SK-N-SH (cell line): ENCODE measurements around the gene COL5A2. TPM values are rescaled to one million over a fixed set of nuclear protein-coding genes. Genes with fewer than 3 reads are reported as not detected.

Experiments used
- CTCF ChIA-PET: fragments of 300-600, 350-600 bp; formaldehyde crosslinking; extraction: SDS; loops from one replicate; lab custom pipeline; 2021; lab: Yijun Ruan, JAX
- POLR2A ChIA-PET: fragments of 350-600 bp; sonication (Branson Sonifier 250); formaldehyde crosslinking; extraction: SDS; loops from one replicate; lab custom pipeline; 2020; ENCODE audit warnings: antibody characterized with exemption, inconsistent platforms; lab: Yijun Ruan, JAX
- DNase-seq: peaks from one replicate; pipeline ENCODE4 v3.0.0; 2012
- H2AFZ ChIP-seq: fragments of 200-600 bp; sonication (generic); 2 replicates; pipeline ENCODE4 v1.8.1; 2016; ENCODE audit warnings: antibody characterized with exemption, mild to moderate bottlenecking, low read depth
- H3F3A ChIP-seq: fragments of 200-600 bp; sonication (generic); replicated peaks from 2 replicates; pipeline ENCODE3; 2016; ENCODE audit warnings: antibody characterized with exemption, mild to moderate bottlenecking; ENCODE audit not compliant: insufficient read depth
- H3K27ac ChIP-seq, 2 experiments: fragments of 200-500 bp in 1 of 2; fragments of 200-600 bp in 1 of 2; sonication (Bioruptor generic) in 1 of 2; sonication (generic), shearing (Covaris generic) in 1 of 2; 2 replicates each; pipeline versions ENCODE4 v1.5.1 to v1.6.1; 2014 to 2016; ENCODE audit warnings: low read depth in 2 of 2, inconsistent platforms in 1 of 2, low read length in 1 of 2, mild to moderate bottlenecking in 1 of 2, mixed read lengths in 1 of 2
- H3K27me3 ChIP-seq: fragments of 200-600 bp; sonication (generic), shearing (Covaris generic); 2 replicates; pipeline ENCODE4 v1.6.1; 2016; ENCODE audit warnings: mixed run types; ENCODE audit not compliant: insufficient read depth
- H3K36me3 ChIP-seq, 2 experiments: fragments of 200-500 bp in 1 of 2; fragments of 200-600 bp in 1 of 2; sonication (Bioruptor generic) in 1 of 2; sonication (generic) in 1 of 2; replicated peaks in 1 of 2; 2 replicates each; pipeline versions ENCODE3 to v1.5.1; 2014 to 2016; ENCODE audit warnings: low read length in 1 of 2, mild to moderate bottlenecking in 1 of 2; ENCODE audit not compliant: insufficient read depth in 2 of 2, control insufficient read depth in 1 of 2
- H3K4me1 ChIP-seq, 2 experiments: fragments of 200-500 bp in 1 of 2; fragments of 200-600 bp in 1 of 2; sonication (Bioruptor generic) in 1 of 2; sonication (generic), shearing (Covaris generic) in 1 of 2; 2 replicates each; pipeline versions ENCODE4 v1.5.1 to v1.6.1; 2014 to 2016; ENCODE audit warnings: low read depth in 1 of 2, low read length in 1 of 2, mixed run types in 1 of 2; ENCODE audit not compliant: insufficient read depth in 2 of 2, control insufficient read depth in 1 of 2
- H3K4me2 ChIP-seq: fragments of 200-600 bp; sonication (generic), shearing (Covaris generic); 2 replicates; pipeline ENCODE4 v1.6.1; 2017; ENCODE audit warnings: mixed run types
- H3K4me3 ChIP-seq, 2 experiments: fragments of 200-500 bp in 1 of 2; fragments of 200-600 bp in 1 of 2; sonication (Bioruptor generic) in 1 of 2; sonication (generic), shearing (Covaris generic) in 1 of 2; 2 replicates each; pipeline versions ENCODE4 v1.5.1 to v1.8.1; 2014 to 2016; ENCODE audit warnings: low read depth in 2 of 2, inconsistent platforms in 1 of 2, low read length in 1 of 2, mild to moderate bottlenecking in 1 of 2, mixed read lengths in 1 of 2, moderate library complexity in 1 of 2
- H3K79me2 ChIP-seq: fragments of 200-600 bp; sonication (generic); 2 replicates; pipeline ENCODE4 v1.8.1; 2017; ENCODE audit warnings: mild to moderate bottlenecking; ENCODE audit not compliant: insufficient read depth
- H3K9ac ChIP-seq: fragments of 200-600 bp; sonication (generic); 2 replicates; pipeline ENCODE4 v1.6.1; 2017; ENCODE audit warnings: mixed run types
- H3K9me2 ChIP-seq: fragments of 200-600 bp; sonication (generic); 2 replicates; pipeline ENCODE4 v1.6.1; 2017; ENCODE audit warnings: mixed run types
- H3K9me3 ChIP-seq: fragments of 200-600 bp; sonication (generic); 2 replicates; pipeline ENCODE4 v1.6.1; 2017; ENCODE audit warnings: mixed run types, mild to moderate bottlenecking, moderate library complexity
- H4K20me1 ChIP-seq: fragments of 200-600 bp; sonication (generic); 2 replicates; pipeline ENCODE4 v1.6.1; 2017; ENCODE audit warnings: mild to moderate bottlenecking, mixed run types; ENCODE audit not compliant: insufficient read depth
- ELF1 ChIP-seq: IDR thresholded peaks from 2 replicates; pipeline ENCODE4 v1.4.0; 2012
- EP300 ChIP-seq, 2 experiments: IDR thresholded peaks; 2 replicates each; pipeline versions ENCODE4 v1.4.0 to v1.6.1; 2012; ENCODE audit warnings: borderline replicate concordance in 1 of 2, low read depth in 1 of 2, low read length in 1 of 2
- FOXJ3 ChIP-seq: sonication (generic); formaldehyde crosslinking; IDR thresholded peaks from 2 replicates; pipeline ENCODE4 v1.5.1; 2020; ENCODE audit warnings: mild to moderate bottlenecking, missing genetic modification reagents
- FOXM1 ChIP-seq: IDR thresholded peaks from 2 replicates; pipeline ENCODE4 v1.4.0; 2012; ENCODE audit warnings: low read depth, mild to moderate bottlenecking
- GABPA ChIP-seq: IDR thresholded peaks from 2 replicates; pipeline ENCODE4 v1.4.0; 2012; ENCODE audit warnings: low read depth, mild to moderate bottlenecking
- MEF2A ChIP-seq: IDR thresholded peaks from 2 replicates; pipeline ENCODE4 v1.4.0; 2012; ENCODE audit warnings: low read depth, borderline replicate concordance
- MXI1 ChIP-seq: IDR thresholded peaks from 2 replicates; pipeline ENCODE4 v1.6.1; 2012; ENCODE audit warnings: mild to moderate bottlenecking, low read depth, low read length, improper control_type of control experiment
- WGBS: methylation state at CpG from one replicate; pipeline ENCODE4 v1.1.6; 2017; ENCODE audit warnings: low lambda C conversion rate; 5-methylcytosine and 5-hydroxymethylcytosine counted together
- polyA plus RNA-seq, 3 experiments: library from polyadenylated mRNA; depleted of rRNA; stranded (reverse); fragments of >200 nt; gene quantifications; 2 replicates each; pipeline ENCODE4 v1.2.3, GENCODE V29; 2012
- TF ChIP-seq, protein P1 (sequence below): fragments of 150-350 bp; IDR thresholded peaks from 2 replicates; pipeline ENCODE4 v1.6.1; 2017; ENCODE audit warnings: antibody characterized with exemption, low read length, low read depth, borderline replicate concordance
- TF ChIP-seq, protein P2 (sequence below): fragments of 150-350 bp; IDR thresholded peaks from 2 replicates; pipeline ENCODE4 v1.6.1; 2016; ENCODE audit warnings: mild to moderate bottlenecking, low read depth, low read length

COL5A2 gene
- polyA plus RNA-seq, 1 of the 3 experiments (the other 2 are of a cell fraction), result 20.4 TPM

DNA sequence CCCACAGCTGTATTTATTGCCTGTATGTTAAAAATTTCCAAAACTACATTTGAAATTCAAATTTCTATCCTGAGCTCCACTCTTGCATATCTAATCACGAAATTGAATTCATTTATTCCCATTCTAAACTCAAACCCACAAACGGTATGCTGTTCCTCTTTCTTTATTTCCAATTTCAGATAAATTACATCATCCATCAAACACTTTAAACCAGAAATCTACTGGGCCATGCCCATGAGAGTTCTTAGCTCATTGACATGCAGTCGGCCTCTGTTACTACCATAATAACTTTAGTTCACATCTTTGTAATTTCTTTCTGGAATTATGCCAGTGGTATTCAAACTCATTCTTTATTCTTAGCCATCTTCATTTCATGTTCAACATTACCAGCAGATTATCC lies 105.1 kb downstream of the COL5A2 start:
- 98% methylated on average over 3 of the region's 3 CpGs for WGBS
- no peak overlapping the region for H3K9ac ChIP-seq
- peaks cover 0 to 9% of the 10 kb centered on the region in 2 experiments; a peak in 1 of 4 replicates for H3K4me1 ChIP-seq
- H3K4me2 ChIP-seq, result no peak overlapping the region
- no peaks in the 10 kb centered on the region for H3K9me3 ChIP-seq
- no peaks in the 10 kb centered on the region for H3K27me3 ChIP-seq
- ChIA-PET POLR2A (no interaction called here), CTCF (interaction anchor here (1.3 to 1.4 kb wide), 2 partner anchors 15 to 20 kb away, joined by 3 read pairs; no protein-coding TSS in a partner anchor)
- H4K20me1 ChIP-seq, result no peaks in the 10 kb centered on the region
- H3F3A ChIP-seq, result no peaks in the 10 kb centered on the region
- H3K4me3 ChIP-seq, result no peak overlapping the region
- H2AFZ ChIP-seq, result no peak overlapping the region
- H3K9me2 ChIP-seq, result no peaks in the 10 kb centered on the region
- peaks cover 14 to 18% of the 10 kb centered on the region in 2 experiments for H3K36me3 ChIP-seq
- H3K27ac ChIP-seq, result no peak overlapping the region
- TF ChIP-seq MXI1 (no peak), MEF2A (no peak), FOXJ3 (CRISPR knock-in tag) (no peak), FOXM1 (no peak), ELF1 (no peak), EP300 (IDR thresholded peaks at IDR 0.05; ENCODE audit: borderline replicate concordance in 1 of 2, low read depth in 1 of 2, low read length in 1 of 2) (no peak)
- TF ChIP-seq, protein P1, sequence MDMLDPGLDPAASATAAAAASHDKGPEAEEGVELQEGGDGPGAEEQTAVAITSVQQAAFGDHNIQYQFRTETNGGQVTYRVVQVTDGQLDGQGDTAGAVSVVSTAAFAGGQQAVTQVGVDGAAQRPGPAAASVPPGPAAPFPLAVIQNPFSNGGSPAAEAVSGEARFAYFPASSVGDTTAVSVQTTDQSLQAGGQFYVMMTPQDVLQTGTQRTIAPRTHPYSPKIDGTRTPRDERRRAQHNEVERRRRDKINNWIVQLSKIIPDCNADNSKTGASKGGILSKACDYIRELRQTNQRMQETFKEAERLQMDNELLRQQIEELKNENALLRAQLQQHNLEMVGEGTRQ, result no peak
- TF ChIP-seq, protein P2, sequence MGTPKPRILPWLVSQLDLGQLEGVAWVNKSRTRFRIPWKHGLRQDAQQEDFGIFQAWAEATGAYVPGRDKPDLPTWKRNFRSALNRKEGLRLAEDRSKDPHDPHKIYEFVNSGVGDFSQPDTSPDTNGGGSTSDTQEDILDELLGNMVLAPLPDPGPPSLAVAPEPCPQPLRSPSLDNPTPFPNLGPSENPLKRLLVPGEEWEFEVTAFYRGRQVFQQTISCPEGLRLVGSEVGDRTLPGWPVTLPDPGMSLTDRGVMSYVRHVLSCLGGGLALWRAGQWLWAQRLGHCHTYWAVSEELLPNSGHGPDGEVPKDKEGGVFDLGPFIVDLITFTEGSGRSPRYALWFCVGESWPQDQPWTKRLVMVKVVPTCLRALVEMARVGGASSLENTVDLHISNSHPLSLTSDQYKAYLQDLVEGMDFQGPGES, result no peak
- DNase-seq, result no peak
- H3K79me2 ChIP-seq, result no peaks in the 10 kb centered on the region

DNA sequence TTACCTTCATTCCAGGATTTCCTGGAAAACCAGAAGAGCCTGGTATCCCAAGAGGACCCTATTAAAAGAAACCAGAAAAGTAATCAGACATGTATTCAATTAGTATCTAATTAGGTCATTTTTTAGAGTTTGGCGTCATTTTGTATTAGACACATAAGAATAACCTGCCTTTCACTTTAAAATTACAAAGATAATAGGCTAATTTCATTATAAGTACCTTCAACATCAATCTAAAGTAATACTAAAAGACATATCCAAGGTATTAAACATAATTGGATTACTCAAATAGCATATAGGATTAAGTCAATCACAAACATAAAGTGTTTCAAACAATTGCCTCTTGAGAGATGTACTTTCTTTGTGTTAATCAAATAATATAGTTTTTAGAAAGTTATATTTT lies 107.5 kb downstream of the COL5A2 start:
- H2AFZ ChIP-seq, result no peak overlapping the region
- TF ChIP-seq GABPA (no peak), EP300 (IDR thresholded peaks at IDR 0.05; ENCODE audit: borderline replicate concordance in 1 of 2, low read depth in 1 of 2, low read length in 1 of 2) (peak in 1 of 2 experiments; percentile 20; a peak in 1 of 4 replicates)
- no peaks in the 10 kb centered on the region for H3K27me3 ChIP-seq
- H3K9ac ChIP-seq, result no peak overlapping the region
- H3K27ac ChIP-seq, result no peak overlapping the region
- peaks cover 8 to 9% of the 10 kb centered on the region in 2 experiments for H3K36me3 ChIP-seq
- H3F3A ChIP-seq, result no peaks in the 10 kb centered on the region
- no peak overlapping the region for H3K4me2 ChIP-seq
- H4K20me1 ChIP-seq, result no peaks in the 10 kb centered on the region
- CTCF ChIA-PET, result no interaction called here
- 74% methylated on average over 1 of the region's 1 CpG for WGBS
- no peak overlapping the region for H3K4me3 ChIP-seq
- H3K79me2 ChIP-seq, result no peaks in the 10 kb centered on the region
- H3K4me1 ChIP-seq, result peaks cover 0 to 9% of the 10 kb centered on the region in 2 experiments; a peak in 1 of 4 replicates
- no peak for DNase-seq
- H3K9me2 ChIP-seq, result no peaks in the 10 kb centered on the region
- POLR2A ChIA-PET, result no interaction called here
- no peaks in the 10 kb centered on the region for H3K9me3 ChIP-seq
